ENCODE measurements around the gene INPP4B. TPM values are rescaled to one million over a fixed set of nuclear protein-coding genes. Genes with fewer than 3 reads are reported as not detected.

The INPP4B gene
- total RNA-seq, 1 experiment from 2014 or later, result 0.07 TPM

- WGBS (ENCODE audit: extremely low coverage, insufficient read length, low lambda C conversion rate), result no CpG with 5 or more reads among the region's 3 CpGs
Observed at GRCh38 chr4:142040043-142040442, 806.1 kb downstream of the INPP4B start.

More at GRCh38 chr4:142040043-142040442, 806.1 kb downstream of the INPP4B start:
- peak; percentile 43 for DNase-seq
- Histone ChIP-seq H3K27ac (ENCODE audit: insufficient read length, low read depth, low read length) (no peak overlapping the region), H3K23me2 (ENCODE audit: insufficient read length, low read depth, low read length, poor library complexity, severe bottlenecking) (no peaks in the 10 kb centered on the region), H2BK120ac (ENCODE audit: low read depth, low read length, poor library complexity, severe bottlenecking) (no peak overlapping the region), H2BK12ac (ENCODE audit: insufficient read length, low read depth, low read length) (no peak overlapping the region), H3K56ac (ENCODE audit: insufficient read length, low read depth, low read length) (no peak overlapping the region), H3K27me3 (ENCODE audit: insufficient read depth, low read length) (no peaks in the 10 kb centered on the region), H3K4ac (ENCODE audit: low read depth, low read length) (no peak overlapping the region), H4K20me1 (ENCODE audit: control insufficient read depth, insufficient read depth, insufficient read length) (no peaks in the 10 kb centered on the region), H2BK20ac (ENCODE audit: low read depth, low read length, poor library complexity, severe bottlenecking) (no peak overlapping the region), H3K9ac (ENCODE audit: extremely low read depth, insufficient read length, low read length) (no peak overlapping the region), H3K79me2 (ENCODE audit: insufficient read depth, low read length) (no peaks in the 10 kb centered on the region), H3K23ac (ENCODE audit: insufficient read length, low read depth, low read length) (no peak overlapping the region), H4K5ac (ENCODE audit: insufficient read length, low read depth, low read length) (no peak overlapping the region), H4K8ac (replicated peaks; ENCODE audit: insufficient read length, low read depth, low read length) (no peak overlapping the region), H3K4me1 (ENCODE audit: insufficient read depth, low read length) (no peaks in the 10 kb centered on the region; the same call in 1 of the 2 replicates), H4K91ac (ENCODE audit: insufficient read length, low read depth, low read length) (no peak overlapping the region), H3K18ac (ENCODE audit: insufficient read length, low read depth, low read length) (no peak overlapping the region), H3K79me1 (ENCODE audit: insufficient read depth, low read depth, low read length, poor library complexity, severe bottlenecking) (no peaks in the 10 kb centered on the region), H3T11ph (ENCODE audit: low read length) (no peak overlapping the region), H2BK5ac (ENCODE audit: insufficient read length, low read length) (no peak overlapping the region), H3K9me3 (ENCODE audit: control insufficient read depth, low read depth, low read length) (no peaks in the 10 kb centered on the region), H2AK5ac (ENCODE audit: insufficient read length, low read length) (no peak overlapping the region), H3K14ac (ENCODE audit: insufficient read depth, low read length) (no peak overlapping the region), H2BK15ac (ENCODE audit: low read depth, low read length) (no peak overlapping the region), H2AFZ (ENCODE audit: low read length) (no peak overlapping the region), H3K4me2 (ENCODE audit: insufficient read depth, insufficient read length, low read length) (no peak overlapping the region)
- no peaks in the 10 kb centered on the region for H3K36me3 Mint-ChIP-seq (ENCODE audit: insufficient read depth in 1 of 3, low read depth in 3 of 3)
- H3K27me3 Mint-ChIP-seq (ENCODE audit: low read depth), result no peaks in the 10 kb centered on the region
- peaks cover 14 to 18% of the 10 kb centered on the region in 2 experiments for H3K4me1 Mint-ChIP-seq
- no peak overlapping the region for H3K4me3 Mint-ChIP-seq
- no peaks in the 10 kb centered on the region for H3K9me3 Mint-ChIP-seq
- TF ChIP-seq CTCF (conservative IDR thresholded peaks at IDR 0.05), result peak; percentile 25; the same call in 1 of the 3 replicates
- no peak overlapping the region; a peak in 1 of 7 replicates for H3K27ac Mint-ChIP-seq

Measured in H9 (cell line).